ENCODE results near the gene SRC. TPM values are rescaled to one million over a fixed set of nuclear protein-coding genes. Genes with fewer than 3 reads are reported as not detected.

SRC gene
- total RNA-seq, 5 donors from 2014 or later (not counting 1 experiment from before 2014, with no cell fraction given), result 1.4 to 4.5 (median 2.0) TPM

GRCh38 chr20:37327748-37328147, 18.2 kb upstream of the SRC start:
- Mint-ChIP-seq H3K36me3 (no peaks in the 10 kb centered on the region), H3K27me3 (no peaks in the 10 kb centered on the region), H3K4me1 (no peaks in the 10 kb centered on the region), H3K9me3 (no peaks in the 10 kb centered on the region), H3K4me3 (no peak overlapping the region), H3K27ac (no peak overlapping the region)
- no peaks in the 10 kb centered on the region for H3K4me1 ChIP-seq (ENCODE audit: control insufficient read depth in 1 of 2, extremely low read depth in 1 of 2, insufficient read depth in 2 of 2, low read length in 2 of 2)
- no peak for ATAC-seq (replicated peaks in 1 of 4)
- no peaks in the 10 kb centered on the region for H3K9me3 ChIP-seq
- POLR2A ChIA-PET, result no interaction called here
- CTCF ChIA-PET, result interaction anchor here in 1 of 2 donors (0.5 kb wide), 1 partner anchor 43 kb away, joined by 5 read pairs; no protein-coding TSS in a partner anchor
- H3K27ac ChIP-seq (ENCODE audit: low read length), result no peak overlapping the region
- 92% methylated on average over 12 of the region's 13 CpGs for WGBS (ENCODE audit: insufficient coverage)
- DNase-seq, result no peak
- H3K36me3 ChIP-seq (ENCODE audit: control insufficient read depth in 2 of 2, extremely low read depth in 1 of 2, insufficient read depth in 1 of 2, low read length in 1 of 2), result no peaks in the 10 kb centered on the region
- no peak overlapping the region for H3K4me3 ChIP-seq (ENCODE audit: control insufficient read depth in 1 of 2, extremely low read depth in 1 of 2, low read length in 1 of 2)
- no peaks in the 10 kb centered on the region for H3K27me3 ChIP-seq (replicated peaks in 1 of 2; ENCODE audit: control insufficient read depth in 2 of 2, extremely low read depth in 1 of 2, insufficient read depth in 2 of 2, low read length in 1 of 2)

GRCh38 chr20:37328149-37328945, 17.6 kb upstream of the SRC start:
- ATAC-seq (replicated peaks in 1 of 4) (no peak), DNase-seq (no peak)
- CTCF ChIA-PET, result interaction anchor here in 1 of 2 donors (0.5 kb wide), 1 partner anchor 43 kb away, joined by 5 read pairs; no protein-coding TSS in a partner anchor

DNA sequence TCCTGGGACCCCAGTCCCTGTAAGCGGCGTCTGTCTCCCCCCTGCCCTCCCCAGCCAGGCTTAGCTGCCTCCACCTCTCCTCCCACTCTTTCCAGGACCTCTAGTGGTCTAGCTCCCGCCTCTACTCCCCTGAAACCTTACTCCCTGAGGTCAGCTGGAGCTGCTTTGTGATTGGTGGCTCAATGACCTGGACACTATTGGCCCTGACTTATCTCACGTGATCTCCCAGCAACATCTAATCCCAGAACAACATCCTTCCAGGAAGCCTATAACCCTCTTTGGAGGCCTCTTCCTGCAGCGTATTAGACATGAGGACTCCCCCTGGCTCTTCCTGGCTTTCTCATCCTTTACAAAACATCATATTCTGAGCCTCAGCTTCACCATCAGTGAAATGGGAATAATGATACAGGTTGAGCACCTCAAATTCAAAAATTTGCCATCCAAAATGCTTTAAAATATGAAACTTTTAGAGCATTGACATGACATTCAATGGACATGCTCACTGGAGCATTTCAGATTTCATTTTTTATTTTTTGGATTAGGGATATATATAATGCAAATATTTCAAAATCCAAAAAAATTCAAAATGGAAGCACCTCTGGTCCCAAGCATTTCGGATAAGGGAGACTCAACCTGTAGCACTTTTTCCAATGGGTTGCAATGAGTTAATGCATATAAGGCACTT, 16.3 kb upstream of the SRC start:
- Mint-ChIP-seq H3K4me1 (no peaks in the 10 kb centered on the region), H3K27me3 (no peaks in the 10 kb centered on the region), H3K4me3 (no peak overlapping the region), H3K9me3 (no peaks in the 10 kb centered on the region), H3K27ac (no peak overlapping the region), H3K36me3 (no peaks in the 10 kb centered on the region)
- Histone ChIP-seq H3K27me3 (replicated peaks in 1 of 2; ENCODE audit: control insufficient read depth in 2 of 2, extremely low read depth in 1 of 2, insufficient read depth in 2 of 2, low read length in 1 of 2) (no peaks in the 10 kb centered on the region), H3K27ac (ENCODE audit: low read length) (no peak overlapping the region), H3K4me3 (ENCODE audit: control insufficient read depth in 1 of 2, extremely low read depth in 1 of 2, low read length in 1 of 2) (no peak overlapping the region), H3K36me3 (ENCODE audit: control insufficient read depth in 2 of 2, extremely low read depth in 1 of 2, insufficient read depth in 1 of 2, low read length in 1 of 2) (no peaks in the 10 kb centered on the region), H3K9me3 (no peaks in the 10 kb centered on the region), H3K4me1 (ENCODE audit: control insufficient read depth in 1 of 2, extremely low read depth in 1 of 2, insufficient read depth in 2 of 2, low read length in 2 of 2) (no peaks in the 10 kb centered on the region)
- POLR2A ChIA-PET, result no interaction called here
- WGBS (ENCODE audit: insufficient coverage), result 70% methylated on average over 1 of the region's 6 CpGs
- ATAC-seq (replicated peaks in 1 of 4), result no peak
- no peak for DNase-seq
- CTCF ChIA-PET, result no interaction called here

More at GRCh38 chr20:37328149-37328945, 17.6 kb upstream of the SRC start:
- H3K36me3 Mint-ChIP-seq, result no peaks in the 10 kb centered on the region
- H3K4me3 Mint-ChIP-seq, result no peak overlapping the region
- H3K9me3 ChIP-seq, result no peaks in the 10 kb centered on the region
- H3K4me1 ChIP-seq (ENCODE audit: control insufficient read depth in 1 of 2, extremely low read depth in 1 of 2, insufficient read depth in 2 of 2, low read length in 2 of 2), result no peaks in the 10 kb centered on the region
- POLR2A ChIA-PET, result no interaction called here
- H3K27me3 ChIP-seq (replicated peaks in 1 of 2; ENCODE audit: control insufficient read depth in 2 of 2, extremely low read depth in 1 of 2, insufficient read depth in 2 of 2, low read length in 1 of 2), result no peaks in the 10 kb centered on the region
- no peak overlapping the region for H3K27ac Mint-ChIP-seq
- no peaks in the 10 kb centered on the region for H3K4me1 Mint-ChIP-seq
- H3K9me3 Mint-ChIP-seq, result no peaks in the 10 kb centered on the region
- H3K27ac ChIP-seq (ENCODE audit: low read length), result no peak overlapping the region
- H3K36me3 ChIP-seq (ENCODE audit: control insufficient read depth in 2 of 2, extremely low read depth in 1 of 2, insufficient read depth in 1 of 2, low read length in 1 of 2), result no peaks in the 10 kb centered on the region
- H3K4me3 ChIP-seq (ENCODE audit: control insufficient read depth in 1 of 2, extremely low read depth in 1 of 2, low read length in 1 of 2), result no peak overlapping the region
- WGBS (ENCODE audit: insufficient coverage), result 93% methylated on average over 11 of the region's 14 CpGs
- no peaks in the 10 kb centered on the region for H3K27me3 Mint-ChIP-seq

DNA sequence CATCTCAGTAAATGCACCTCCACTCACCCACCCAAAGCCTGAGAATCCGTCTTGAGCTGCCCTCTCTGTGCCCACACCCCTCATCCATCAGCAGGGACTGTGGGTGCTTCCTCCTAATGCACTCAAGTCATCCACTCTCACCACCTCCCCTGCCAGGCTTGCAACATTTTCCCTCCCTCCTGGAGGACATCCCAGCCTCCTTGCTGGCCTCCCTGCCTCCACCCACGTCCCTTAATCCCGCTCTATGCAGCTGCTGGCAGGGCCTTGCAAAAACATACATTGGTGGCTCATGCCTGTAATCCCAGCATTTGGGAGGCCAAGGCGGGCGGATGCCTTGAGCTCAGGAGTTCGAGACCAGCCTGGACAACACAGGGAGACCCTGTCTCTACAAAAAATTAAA, 15.6 kb upstream of the SRC start:
- Mint-ChIP-seq H3K4me1 (no peaks in the 10 kb centered on the region), H3K36me3 (no peaks in the 10 kb centered on the region), H3K27ac (no peak overlapping the region), H3K9me3 (no peaks in the 10 kb centered on the region), H3K4me3 (no peak overlapping the region), H3K27me3 (no peaks in the 10 kb centered on the region)
- no peak overlapping the region for H3K4me3 ChIP-seq (ENCODE audit: control insufficient read depth in 1 of 2, extremely low read depth in 1 of 2, low read length in 1 of 2)
- no peaks in the 10 kb centered on the region for H3K27me3 ChIP-seq (replicated peaks in 1 of 2; ENCODE audit: control insufficient read depth in 2 of 2, extremely low read depth in 1 of 2, insufficient read depth in 2 of 2, low read length in 1 of 2)
- POLR2A ChIA-PET, result no interaction called here
- no peaks in the 10 kb centered on the region for H3K36me3 ChIP-seq (ENCODE audit: control insufficient read depth in 2 of 2, extremely low read depth in 1 of 2, insufficient read depth in 1 of 2, low read length in 1 of 2)
- CTCF ChIA-PET, result no interaction called here
- H3K27ac ChIP-seq (ENCODE audit: low read length), result no peak overlapping the region
- 95% methylated on average over 6 of the region's 6 CpGs for WGBS (ENCODE audit: insufficient coverage)
- no peaks in the 10 kb centered on the region for H3K4me1 ChIP-seq (ENCODE audit: control insufficient read depth in 1 of 2, extremely low read depth in 1 of 2, insufficient read depth in 2 of 2, low read length in 2 of 2)
- DNase-seq, result no peak
- ATAC-seq (replicated peaks in 1 of 4), result no peak
- no peaks in the 10 kb centered on the region for H3K9me3 ChIP-seq

- no peaks in the 10 kb centered on the region for H3K36me3 Mint-ChIP-seq
- Histone ChIP-seq H3K4me3 (ENCODE audit: control insufficient read depth in 1 of 2, extremely low read depth in 1 of 2, low read length in 1 of 2) (no peak overlapping the region), H3K27me3 (replicated peaks in 1 of 2; ENCODE audit: control insufficient read depth in 2 of 2, extremely low read depth in 1 of 2, insufficient read depth in 2 of 2, low read length in 1 of 2) (no peaks in the 10 kb centered on the region), H3K36me3 (ENCODE audit: control insufficient read depth in 2 of 2, extremely low read depth in 1 of 2, insufficient read depth in 1 of 2, low read length in 1 of 2) (no peaks in the 10 kb centered on the region), H3K4me1 (ENCODE audit: control insufficient read depth in 1 of 2, extremely low read depth in 1 of 2, insufficient read depth in 2 of 2, low read length in 2 of 2) (peaks cover 0 to 5% of the 10 kb centered on the region in 2 experiments), H3K9me3 (no peaks in the 10 kb centered on the region), H3K27ac (ENCODE audit: low read length) (no peak overlapping the region)
- H3K9me3 Mint-ChIP-seq, result no peaks in the 10 kb centered on the region
- WGBS (ENCODE audit: insufficient coverage), result 73% methylated on average over 11 of the region's 11 CpGs
- H3K27me3 Mint-ChIP-seq, result no peaks in the 10 kb centered on the region
- ATAC-seq (replicated peaks in 1 of 4), result no peak
- DNase-seq, result no peak
- ChIA-PET CTCF (no interaction called here), POLR2A (no interaction called here)
- H3K4me1 Mint-ChIP-seq, result peaks cover 5 to 8% (median 6%) of the 10 kb centered on the region in 3 donors
- H3K4me3 Mint-ChIP-seq, result no peak overlapping the region
- H3K27ac Mint-ChIP-seq, result no peak overlapping the region
These were observed 14.7 kb upstream of the SRC start for GRCh38 chr20:37331060-37331857.

GRCh38 chr20:37333130-37333847, 12.7 kb upstream of the SRC start:
- Mint-ChIP-seq H3K27ac (no peak overlapping the region), H3K36me3 (no peaks in the 10 kb centered on the region), H3K9me3 (no peaks in the 10 kb centered on the region), H3K4me3 (no peak overlapping the region), H3K27me3 (no peaks in the 10 kb centered on the region), H3K4me1 (peaks cover 15 to 19% (median 16%) of the 10 kb centered on the region in 3 donors)
- 91% methylated on average over 4 of the region's 9 CpGs for WGBS (ENCODE audit: insufficient coverage)
- H3K36me3 ChIP-seq (ENCODE audit: control insufficient read depth in 2 of 2, extremely low read depth in 1 of 2, insufficient read depth in 1 of 2, low read length in 1 of 2), result no peaks in the 10 kb centered on the region
- ATAC-seq (replicated peaks in 1 of 4) (no peak), DNase-seq (no peak)
- ChIA-PET CTCF (interaction anchor here in 1 of 2 donors (0.6 kb wide), 1 partner anchor 34 kb away, joined by 4 read pairs; no protein-coding TSS in a partner anchor), POLR2A (no interaction called here)
- H3K27ac ChIP-seq (ENCODE audit: low read length), result no peak overlapping the region
- H3K27me3 ChIP-seq (replicated peaks in 1 of 2; ENCODE audit: control insufficient read depth in 2 of 2, extremely low read depth in 1 of 2, insufficient read depth in 2 of 2, low read length in 1 of 2), result no peaks in the 10 kb centered on the region
- peaks cover 0 to 14% of the 10 kb centered on the region in 2 experiments for H3K4me1 ChIP-seq (ENCODE audit: control insufficient read depth in 1 of 2, extremely low read depth in 1 of 2, insufficient read depth in 2 of 2, low read length in 2 of 2)
- H3K9me3 ChIP-seq, result no peaks in the 10 kb centered on the region
- no peak overlapping the region for H3K4me3 ChIP-seq (ENCODE audit: control insufficient read depth in 1 of 2, extremely low read depth in 1 of 2, low read length in 1 of 2)
